ENCODE measurements around the gene DCLK2. TPM values are rescaled to one million over a fixed set of nuclear protein-coding genes. Genes with fewer than 3 reads are reported as not detected.
A peak's percentile ranks its signal among the peaks of the same experiment; 100 is the strongest.

Gene DCLK2
- total RNA-seq, 1 experiment from 2014 or later = 2.9 TPM

- TF ChIP-seq CTCF (IDR thresholded peaks at IDR 0.05; ENCODE audit: insufficient read depth in 1 of 2, low read depth in 1 of 2, low read length in 1 of 2, severe bottlenecking in 1 of 2, unreplicated experiment in 1 of 2) = no peak
- ChIA-PET CTCF (no interaction called here), POLR2A (no interaction called here)
- Histone ChIP-seq H3K27me3 (replicated peaks; ENCODE audit: control insufficient read depth, insufficient read depth, low read length) (no peaks in the 10 kb centered on the region), H3K36me3 (ENCODE audit: control insufficient read depth, insufficient read depth, low read length) (no peaks in the 10 kb centered on the region), H3K9me3 (no peaks in the 10 kb centered on the region), H3K4me3 (ENCODE audit: low read depth, low read length) (no peak overlapping the region), H3K4me1 (no peaks in the 10 kb centered on the region)
- no peak for DNase-seq
- no peaks in the 10 kb centered on the region for H3K9me3 Mint-ChIP-seq (ENCODE audit: unreplicated experiment)
- peaks cover 7% of the 10 kb centered on the region for H3K4me1 Mint-ChIP-seq (ENCODE audit: low read depth, unreplicated experiment)
- no peaks in the 10 kb centered on the region for H3K27me3 Mint-ChIP-seq (ENCODE audit: insufficient read depth, unreplicated experiment)
- no peak overlapping the region for H3K27ac Mint-ChIP-seq (ENCODE audit: unreplicated experiment)
- H3K36me3 Mint-ChIP-seq (ENCODE audit: insufficient read depth, unreplicated experiment) = peaks cover 5% of the 10 kb centered on the region
- BruUV-seq (replicated peaks) = no TSS peak
- no peak overlapping the region for H3K4me3 Mint-ChIP-seq (ENCODE audit: unreplicated experiment)
- intact Hi-C loops (cut with micrococcal nuclease; ENCODE audit: unreplicated experiment) = loop anchor here (5.0 kb wide), 1 partner anchor 328 kb away; no protein-coding TSS in a partner anchor
Observed at GRCh38 chr4:150240011-150240410, 161.8 kb downstream of the DCLK2 start.

- H3K27me3 ChIP-seq (replicated peaks; ENCODE audit: control insufficient read depth, insufficient read depth, low read length) = no peaks in the 10 kb centered on the region
- no peaks in the 10 kb centered on the region for H3K9me3 ChIP-seq
- Mint-ChIP-seq H3K36me3 (ENCODE audit: insufficient read depth, unreplicated experiment) (no peaks in the 10 kb centered on the region), H3K4me1 (ENCODE audit: low read depth, unreplicated experiment) (no peaks in the 10 kb centered on the region), H3K9me3 (ENCODE audit: unreplicated experiment) (no peaks in the 10 kb centered on the region), H3K4me3 (ENCODE audit: unreplicated experiment) (no peak overlapping the region), H3K27me3 (ENCODE audit: insufficient read depth, unreplicated experiment) (no peaks in the 10 kb centered on the region), H3K27ac (ENCODE audit: unreplicated experiment) (no peak overlapping the region)
- DNase-seq = peak in 1 of 2 experiments; percentile 51
- intact Hi-C loops (cut with micrococcal nuclease; ENCODE audit: unreplicated experiment) = loop anchor here (1.0 to 5.0 kb wide), 4 partner anchors 233 to 331 kb away; no protein-coding TSS in a partner anchor
- no peak overlapping the region for H3K4me3 ChIP-seq (ENCODE audit: low read depth, low read length)
- H3K36me3 ChIP-seq (ENCODE audit: control insufficient read depth, insufficient read depth, low read length) = no peaks in the 10 kb centered on the region
- TF ChIP-seq CTCF (IDR thresholded peaks at IDR 0.05; ENCODE audit: insufficient read depth in 1 of 2, low read depth in 1 of 2, low read length in 1 of 2, severe bottlenecking in 1 of 2, unreplicated experiment in 1 of 2) = peak; percentile 80 to 88
- ChIA-PET CTCF (interaction anchor here (0.6 to 1.5 kb wide), 5 partner anchors 12 to 284 kb away, joined by 3 to 9 read pairs (median 3); no protein-coding TSS in a partner anchor), POLR2A (no interaction called here)
- no TSS peak for BruUV-seq (replicated peaks)
- no peaks in the 10 kb centered on the region for H3K4me1 ChIP-seq
Observed at GRCh38 chr4:150242820-150243458, 164.7 kb downstream of the DCLK2 start.

GRCh38 chr4:150243932-150244331 lies 165.7 kb downstream of the DCLK2 start:
- Histone ChIP-seq H3K27me3 (replicated peaks; ENCODE audit: control insufficient read depth, insufficient read depth, low read length) (no peaks in the 10 kb centered on the region), H3K9me3 (no peaks in the 10 kb centered on the region), H3K4me3 (ENCODE audit: low read depth, low read length) (no peak overlapping the region), H3K4me1 (no peaks in the 10 kb centered on the region), H3K36me3 (ENCODE audit: control insufficient read depth, insufficient read depth, low read length) (no peaks in the 10 kb centered on the region)
- ChIA-PET CTCF (no interaction called here), POLR2A (interaction anchor here (0.7 kb wide), 1 partner anchor 38 kb away, joined by 4 read pairs; no protein-coding TSS in a partner anchor)
- H3K4me3 Mint-ChIP-seq (ENCODE audit: unreplicated experiment) = no peak overlapping the region
- BruUV-seq (replicated peaks) = no TSS peak
- H3K4me1 Mint-ChIP-seq (ENCODE audit: low read depth, unreplicated experiment) = peaks cover 6% of the 10 kb centered on the region
- DNase-seq = no peak
- intact Hi-C loops (cut with micrococcal nuclease; ENCODE audit: unreplicated experiment) = loop anchor here (1.0 to 5.0 kb wide), 4 partner anchors 234 to 332 kb away; no protein-coding TSS in a partner anchor
- no peaks in the 10 kb centered on the region for H3K9me3 Mint-ChIP-seq (ENCODE audit: unreplicated experiment)
- no peaks in the 10 kb centered on the region for H3K36me3 Mint-ChIP-seq (ENCODE audit: insufficient read depth, unreplicated experiment)
- H3K27ac Mint-ChIP-seq (ENCODE audit: unreplicated experiment) = no peak overlapping the region
- TF ChIP-seq CTCF (IDR thresholded peaks at IDR 0.05; ENCODE audit: insufficient read depth in 1 of 2, low read depth in 1 of 2, low read length in 1 of 2, severe bottlenecking in 1 of 2, unreplicated experiment in 1 of 2) = no peak
- H3K27me3 Mint-ChIP-seq (ENCODE audit: insufficient read depth, unreplicated experiment) = no peaks in the 10 kb centered on the region
